ENCODE results near the gene CACNA2D1. TPM values are rescaled to one million over a fixed set of nuclear protein-coding genes. Genes with fewer than 3 reads are reported as not detected.

CACNA2D1 gene
- total and polyA plus RNA-seq, 8 donors: 0.79 to 5.0 (median 2.1) TPM

DNA sequence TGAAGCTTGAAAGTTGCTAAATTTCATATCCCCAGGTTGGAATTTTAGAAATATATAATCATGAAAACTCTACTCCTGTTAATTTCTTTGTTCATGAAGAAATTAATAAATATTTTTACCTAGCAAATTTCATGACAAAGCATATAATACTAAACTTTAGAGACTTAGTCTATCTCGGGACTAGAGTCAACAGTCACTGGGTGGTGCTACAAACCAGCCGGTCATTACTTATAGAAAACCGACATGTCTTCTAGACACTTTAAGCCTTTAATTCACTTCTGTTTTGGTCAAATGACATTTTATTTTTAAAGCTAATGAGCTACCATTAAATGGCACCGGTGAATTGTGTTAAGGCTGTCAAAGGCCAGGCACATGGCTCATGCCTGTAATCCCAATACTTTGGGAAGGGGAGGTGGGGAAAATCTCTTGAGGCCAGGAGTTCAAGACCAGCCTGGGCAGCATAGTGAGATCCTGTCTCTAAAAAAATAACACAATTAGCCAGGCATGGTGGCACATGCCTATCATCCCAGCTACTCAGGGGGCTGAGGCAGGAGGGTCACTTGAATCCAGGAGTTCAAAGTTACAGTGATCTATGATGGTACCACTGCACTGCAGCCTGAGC is 270.1 kb downstream of the CACNA2D1 start:
- DNase-seq: no peak
- ATAC-seq: no peak
- no peak for FAIRE-seq
- intact Hi-C loops (cut with DNase I): no loop called here
- Histone ChIP-seq H3K4me3 (no peak overlapping the region), H3K4me1 (no peaks in the 10 kb centered on the region), H3K27me3 (no peaks in the 10 kb centered on the region), H3K36me3 (no peaks in the 10 kb centered on the region), H3K27ac (no peak overlapping the region), H3K9me3 (no peaks in the 10 kb centered on the region)
- TF ChIP-seq, protein P1, sequence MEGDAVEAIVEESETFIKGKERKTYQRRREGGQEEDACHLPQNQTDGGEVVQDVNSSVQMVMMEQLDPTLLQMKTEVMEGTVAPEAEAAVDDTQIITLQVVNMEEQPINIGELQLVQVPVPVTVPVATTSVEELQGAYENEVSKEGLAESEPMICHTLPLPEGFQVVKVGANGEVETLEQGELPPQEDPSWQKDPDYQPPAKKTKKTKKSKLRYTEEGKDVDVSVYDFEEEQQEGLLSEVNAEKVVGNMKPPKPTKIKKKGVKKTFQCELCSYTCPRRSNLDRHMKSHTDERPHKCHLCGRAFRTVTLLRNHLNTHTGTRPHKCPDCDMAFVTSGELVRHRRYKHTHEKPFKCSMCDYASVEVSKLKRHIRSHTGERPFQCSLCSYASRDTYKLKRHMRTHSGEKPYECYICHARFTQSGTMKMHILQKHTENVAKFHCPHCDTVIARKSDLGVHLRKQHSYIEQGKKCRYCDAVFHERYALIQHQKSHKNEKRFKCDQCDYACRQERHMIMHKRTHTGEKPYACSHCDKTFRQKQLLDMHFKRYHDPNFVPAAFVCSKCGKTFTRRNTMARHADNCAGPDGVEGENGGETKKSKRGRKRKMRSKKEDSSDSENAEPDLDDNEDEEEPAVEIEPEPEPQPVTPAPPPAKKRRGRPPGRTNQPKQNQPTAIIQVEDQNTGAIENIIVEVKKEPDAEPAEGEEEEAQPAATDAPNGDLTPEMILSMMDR (IDR thresholded peaks at IDR 0.05): no peak
- WGBS, 2 donors: 60 to 68% methylated on average over 4 of the region's 4 CpGs

DNA sequence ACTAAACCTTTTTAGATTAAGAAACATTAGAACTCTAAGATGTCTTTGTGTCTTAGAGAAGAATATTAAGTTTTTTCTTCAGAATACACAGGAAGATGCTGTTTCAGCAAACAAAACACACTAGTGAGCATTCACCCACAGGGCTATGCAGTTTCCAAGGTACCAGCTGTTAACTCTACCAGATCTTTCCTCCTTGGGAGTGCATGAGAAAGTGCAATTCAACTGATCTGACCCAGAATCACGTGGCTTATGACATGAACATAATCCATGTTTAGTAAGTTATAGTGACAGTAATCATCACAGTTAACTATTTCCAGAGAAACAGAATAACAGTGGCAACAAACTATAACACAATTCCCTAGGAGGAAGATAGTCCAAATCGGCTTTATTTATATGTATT is 270.7 kb downstream of the CACNA2D1 start:
- no peaks in the 10 kb centered on the region for H3K36me3 ChIP-seq
- no peaks in the 10 kb centered on the region for H3K9me3 ChIP-seq
- ATAC-seq: no peak
- no peaks in the 10 kb centered on the region for H3K27me3 ChIP-seq
- H3K4me1 ChIP-seq: no peaks in the 10 kb centered on the region
- DNase-seq: no peak
- WGBS, 2 donors: 28 to 29% methylated on average over 2 of the region's 2 CpGs
- FAIRE-seq: no peak
- intact Hi-C loops (cut with DNase I): no loop called here
- H3K4me3 ChIP-seq: no peak overlapping the region
- TF ChIP-seq, protein P1 (IDR thresholded peaks at IDR 0.05): no peak
- H3K27ac ChIP-seq: no peak overlapping the region

DNA sequence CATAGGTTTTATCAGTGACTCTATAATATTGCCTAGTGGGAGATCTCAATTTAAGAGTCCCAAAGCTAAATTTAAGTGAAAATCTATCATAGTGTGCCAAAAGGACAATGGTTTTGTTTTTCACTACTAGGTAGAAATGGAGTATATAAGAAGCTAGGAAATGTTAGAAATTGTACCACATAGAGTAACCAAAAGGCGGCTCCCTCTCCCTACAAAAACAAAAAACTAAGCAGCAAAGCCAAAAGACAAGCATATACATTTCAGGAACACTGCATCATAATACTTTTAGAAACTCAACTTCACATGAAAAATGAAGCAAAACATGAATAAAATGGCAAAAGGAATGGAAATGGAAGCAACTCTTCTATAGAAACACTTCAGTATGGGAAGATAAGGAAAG is 271.6 kb downstream of the CACNA2D1 start:
- DNase-seq: no peak

DNA sequence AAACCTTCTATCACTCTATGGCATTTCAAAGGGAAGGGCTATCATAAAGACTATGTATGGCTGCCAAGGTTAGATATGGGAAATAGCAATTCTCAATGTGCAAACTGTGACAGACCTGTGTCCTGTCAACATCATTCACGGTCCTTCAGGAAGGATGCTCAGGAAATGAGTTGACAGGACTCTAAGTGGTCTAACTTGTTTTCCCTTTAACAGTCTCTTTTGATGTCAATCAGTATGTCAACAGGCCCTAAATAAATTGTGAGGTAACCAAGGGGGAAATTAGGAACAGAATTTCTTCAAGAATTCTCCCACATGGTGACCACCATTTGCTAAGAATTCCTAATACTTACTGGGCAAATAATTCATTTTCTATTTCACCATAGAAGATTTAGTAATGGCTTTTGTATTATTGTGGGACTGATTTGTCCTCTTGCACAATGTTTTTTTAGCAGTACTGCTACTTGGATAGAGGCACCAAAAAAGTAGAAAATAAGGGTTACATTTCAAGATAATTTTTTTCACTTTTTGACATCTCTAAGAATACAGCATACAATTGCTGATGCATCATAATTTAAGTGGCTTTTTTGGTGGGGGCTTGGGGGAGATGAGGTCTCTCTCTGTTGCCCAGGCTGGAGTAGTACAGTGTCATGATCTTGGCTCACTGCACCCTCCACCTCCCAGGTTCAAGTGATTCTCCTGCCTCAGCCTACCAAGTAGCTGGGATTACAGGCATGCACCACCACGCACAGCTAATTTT is 275.8 kb downstream of the CACNA2D1 start:
- Histone ChIP-seq H3K27me3 (no peaks in the 10 kb centered on the region), H3K4me3 (no peak overlapping the region), H3K36me3 (no peaks in the 10 kb centered on the region), H3K4me1 (no peaks in the 10 kb centered on the region), H3K27ac (no peak overlapping the region), H3K9me3 (no peaks in the 10 kb centered on the region)
- no peak for FAIRE-seq
- DNase-seq: no peak
- intact Hi-C loops (cut with DNase I): no loop called here
- no peak for ATAC-seq
- TF ChIP-seq, protein P1 (IDR thresholded peaks at IDR 0.05): no peak
- 47 to 50% methylated on average over 2 of the region's 2 CpGs for WGBS, 2 donors

More for the DNA sequence above, 271.6 kb downstream of the CACNA2D1 start:
- intact Hi-C loops (cut with DNase I): no loop called here
- H3K4me3 ChIP-seq: no peak overlapping the region
- FAIRE-seq (no peak), ATAC-seq (no peak)
- WGBS, 2 donors: 48 to 79% methylated on average over 1 of the region's 1 CpG
- H3K27me3 ChIP-seq: no peaks in the 10 kb centered on the region
- no peak overlapping the region for H3K27ac ChIP-seq
- no peaks in the 10 kb centered on the region for H3K4me1 ChIP-seq
- no peaks in the 10 kb centered on the region for H3K9me3 ChIP-seq
- no peaks in the 10 kb centered on the region for H3K36me3 ChIP-seq
- TF ChIP-seq, protein P1 (IDR thresholded peaks at IDR 0.05): no peak

All from pancreas (tissue), 10 donors.